ENCODE results near the gene POLR3GL.
"Not testable (repeated sequence)": the region's sequence is repeated elsewhere in the genome, so short reads cannot be mapped to it uniquely, and the experiment has no call there.

The POLR3GL gene

DNA sequence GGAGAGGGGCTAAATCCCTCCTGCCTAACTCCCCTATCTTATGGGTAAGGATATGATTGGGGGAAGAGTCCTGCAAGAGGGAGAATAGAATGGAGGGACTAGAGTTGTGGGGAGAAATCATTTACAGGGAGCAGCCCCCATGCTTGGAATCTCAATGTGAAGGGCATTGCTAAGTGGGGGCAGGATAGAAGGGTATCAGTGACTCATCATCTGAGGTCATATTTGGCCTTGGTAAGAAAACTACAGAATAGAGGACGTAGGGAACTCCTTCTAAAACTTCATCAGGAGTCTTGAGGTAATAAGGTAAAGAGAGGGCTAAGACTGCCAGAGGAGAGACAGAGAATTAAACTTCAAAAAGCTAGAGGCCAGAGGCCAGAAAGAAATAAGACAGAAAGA lies 56.6 kb downstream of the POLR3GL start:
- H3K4me3 ChIP-seq (ENCODE audit: low read length) = no peak overlapping the region
- no peak for TF ChIP-seq CTCF (conservative IDR thresholded peaks at IDR 0.05; ENCODE audit: low read length)
- DNase-seq (ENCODE audit: low read depth) = no peak

GRCh38 chr1:146021622-146022402 lies 57.3 kb downstream of the POLR3GL start, which contains the start of gene HJV:
HJV (minus strand) TSS chr1:146021735; CDS start chr1:146020231, 1,504 bp downstream.
- TF ChIP-seq CTCF (conservative IDR thresholded peaks at IDR 0.05; ENCODE audit: low read length) = no peak
- no peak within 1 kb of the TSS for H3K4me3 ChIP-seq (ENCODE audit: low read length)
- DNase-seq (ENCODE audit: low read depth) = no peak

DNA sequence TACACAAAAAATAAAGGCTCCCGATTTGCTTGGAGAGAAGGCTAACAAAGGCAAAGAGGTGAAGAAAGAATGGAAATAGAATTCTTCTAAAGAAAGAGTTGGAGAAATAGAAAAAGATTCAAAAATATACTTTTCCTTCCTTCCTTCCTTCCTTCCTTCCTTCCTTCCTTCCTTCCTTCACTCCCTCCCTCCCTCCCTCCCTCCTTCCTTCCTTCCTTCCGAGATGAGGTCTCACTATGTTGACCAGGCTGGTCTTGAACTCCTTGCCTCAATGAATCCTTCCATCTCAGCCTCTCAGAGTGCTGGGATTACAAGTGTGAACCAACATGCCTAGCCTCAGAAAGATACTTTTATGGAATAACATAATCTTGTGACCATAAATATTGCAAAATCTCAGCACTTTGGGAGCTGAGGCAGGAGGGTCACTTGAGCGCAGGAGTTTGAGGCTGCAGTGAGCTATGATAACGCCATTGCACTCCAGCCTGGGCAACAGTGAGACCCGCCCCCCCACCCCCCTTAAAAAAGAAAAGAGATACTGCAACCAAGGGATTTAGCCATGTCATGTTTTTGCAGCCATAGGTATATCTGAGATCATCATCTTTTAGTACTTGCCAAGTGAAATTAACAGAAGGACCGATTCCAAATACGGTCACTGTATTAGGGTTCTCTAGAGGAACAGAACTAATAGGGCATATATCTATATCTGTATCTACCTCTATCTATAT lies 58.1 kb downstream of the POLR3GL start:
- H3K4me3 ChIP-seq (ENCODE audit: low read length) = no peak overlapping the region
- no peak for DNase-seq (ENCODE audit: low read depth)
- no peak for TF ChIP-seq CTCF (conservative IDR thresholded peaks at IDR 0.05; ENCODE audit: low read length)

DNA sequence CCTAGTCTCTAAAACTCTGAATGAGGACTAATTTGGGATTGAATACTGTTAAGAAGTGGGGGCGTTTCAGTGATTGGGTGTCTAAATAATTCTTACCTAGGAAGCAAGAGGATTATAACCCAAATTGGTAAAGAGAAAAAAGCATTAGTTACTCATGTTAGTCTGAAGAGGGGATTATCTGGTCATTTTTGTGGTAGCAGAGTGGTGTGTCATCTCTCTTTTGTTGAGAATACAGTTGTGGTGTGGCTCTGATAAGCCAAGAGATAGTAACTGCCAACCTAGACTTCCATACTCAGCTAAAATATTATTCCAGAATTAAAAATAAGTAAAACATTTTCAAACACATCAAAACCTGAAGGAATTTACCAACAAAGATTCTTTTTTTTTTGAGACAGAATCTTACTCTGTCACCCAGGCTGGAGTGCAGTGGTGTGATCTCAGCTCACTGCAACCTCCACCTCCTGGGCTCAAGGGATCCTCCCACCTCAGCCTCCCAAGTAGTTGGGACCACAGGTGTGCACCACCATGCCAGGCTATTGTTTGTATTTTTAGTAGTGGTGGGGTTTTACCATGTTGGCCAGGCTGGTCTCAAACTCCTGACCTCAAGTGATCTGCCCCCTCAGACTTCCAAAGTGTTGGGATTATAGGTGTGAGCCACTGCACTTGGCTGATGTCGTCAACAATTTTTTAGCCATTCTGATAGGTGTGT lies 61.5 kb downstream of the POLR3GL start:
- not testable (repeated sequence) for H3K4me3 ChIP-seq (ENCODE audit: low read length)

GRCh38 chr1:146026650-146027049 lies 62.2 kb downstream of the POLR3GL start:
- DNase-seq (ENCODE audit: low read depth); H3K4me3 ChIP-seq (ENCODE audit: low read length): not testable (repeated sequence)

More for the DNA sequence above, 61.5 kb downstream of the POLR3GL start:
- DNase-seq (ENCODE audit: low read depth) = not testable (repeated sequence)
